HFFc6 (cell line): ENCODE results near the gene FHAD1. TPM values are rescaled to one million over a fixed set of nuclear protein-coding genes. Genes with fewer than 3 reads are reported as not detected.

Source experiments
- DNase-seq: peaks from one replicate; pipeline ENCODE4 v3.0.0-alpha.2; 2018
- H3K27ac Mint-ChIP-seq: 2 replicates; pipeline ENCODE4 v1.8.0; 2020; ENCODE audit warnings: mild to moderate bottlenecking, mixed read lengths
- H3K27me3 Mint-ChIP-seq: 2 replicates; pipeline ENCODE4 v1.8.0; 2021; ENCODE audit warnings: mild to moderate bottlenecking, moderate library complexity, mixed read lengths; ENCODE audit not compliant: insufficient read depth
- H3K36me3 Mint-ChIP-seq: 2 replicates; pipeline ENCODE4 v1.8.0; 2021; ENCODE audit warnings: low read depth, mixed read lengths
- H3K4me1 Mint-ChIP-seq: 2 replicates; pipeline ENCODE4 v1.8.0; 2020; ENCODE audit warnings: low read depth, mixed read lengths
- H3K4me3 Mint-ChIP-seq: 2 replicates; pipeline ENCODE4 v1.8.0; 2020; ENCODE audit warnings: mild to moderate bottlenecking, moderate library complexity, mixed read lengths
- H3K9me3 Mint-ChIP-seq: 2 replicates; pipeline ENCODE4 v1.8.0; 2020; ENCODE audit warnings: mild to moderate bottlenecking, mixed read lengths
- CTCF ChIP-seq: fragments of 200-600 bp; sonication (generic); IDR thresholded peaks from 2 replicates; pipeline ENCODE4 v1.5.0; 2021; ENCODE audit warnings: antibody characterized with exemption, mild to moderate bottlenecking
- total RNA-seq, 6 experiments: library from RNA; stranded (reverse); fragmentation: NEBNext Ultra II Directional; extraction: Animal tissue kit (Norgen Biotek cat#: 25700); gene quantifications; 2 replicates in 1 of 6; 3 replicates in 5 of 6; pipeline ENCODE4 v1.2.3, GENCODE V29; 2021

The FHAD1 gene
- total RNA-seq, 6 experiments from 2014 or later: 0.16 to 0.25 TPM; not detected in 4

- Mint-ChIP-seq H3K36me3 (no peaks in the 10 kb centered on the region), H3K27ac (no peak overlapping the region), H3K4me1 (peaks cover 40% of the 10 kb centered on the region), H3K27me3 (peaks cover 5% of the 10 kb centered on the region), H3K4me3 (no peak overlapping the region; the same call in 1 of the 2 replicates), H3K9me3 (no peaks in the 10 kb centered on the region)
- no peak for TF ChIP-seq CTCF
- DNase-seq: no peak
Measured at GRCh38 chr1:15328351-15329103, 81.5 kb downstream of the FHAD1 start.

- no peak overlapping the region for H3K27ac Mint-ChIP-seq
- peak; percentile 39 for TF ChIP-seq CTCF
- DNase-seq: no peak
- H3K4me1 Mint-ChIP-seq: peaks cover 33% of the 10 kb centered on the region
- no peak overlapping the region; the same call in 1 of the 2 replicates for H3K4me3 Mint-ChIP-seq
- H3K9me3 Mint-ChIP-seq: no peaks in the 10 kb centered on the region
- H3K36me3 Mint-ChIP-seq: no peaks in the 10 kb centered on the region
- peaks cover 5% of the 10 kb centered on the region for H3K27me3 Mint-ChIP-seq
Measured at GRCh38 chr1:15329104-15329820, 82.2 kb downstream of the FHAD1 start.

- H3K9me3 Mint-ChIP-seq: no peaks in the 10 kb centered on the region
- peaks cover 30% of the 10 kb centered on the region for H3K4me1 Mint-ChIP-seq
- H3K27ac Mint-ChIP-seq: no peak overlapping the region
- peaks cover 5% of the 10 kb centered on the region; the same call in 1 of the 2 replicates for H3K27me3 Mint-ChIP-seq
- no peaks in the 10 kb centered on the region for H3K36me3 Mint-ChIP-seq
- DNase-seq: no peak
- H3K4me3 Mint-ChIP-seq: no peak overlapping the region
- no peak for TF ChIP-seq CTCF
Measured at GRCh38 chr1:15330028-15330427, 83.0 kb downstream of the FHAD1 start.

GRCh38 chr1:15331180-15331579 is 84.2 kb downstream of the FHAD1 start:
- DNase-seq: no peak
- no peak for TF ChIP-seq CTCF
- no peak overlapping the region for H3K27ac Mint-ChIP-seq
- no peak overlapping the region for H3K4me3 Mint-ChIP-seq
- H3K4me1 Mint-ChIP-seq: peaks cover 30% of the 10 kb centered on the region
- H3K27me3 Mint-ChIP-seq: peaks cover 9% of the 10 kb centered on the region; the same call in 1 of the 2 replicates
- H3K9me3 Mint-ChIP-seq: no peaks in the 10 kb centered on the region
- peaks cover 5% of the 10 kb centered on the region for H3K36me3 Mint-ChIP-seq

GRCh38 chr1:15331734-15332133 is 84.7 kb downstream of the FHAD1 start:
- H3K4me1 Mint-ChIP-seq: peaks cover 31% of the 10 kb centered on the region
- peaks cover 5% of the 10 kb centered on the region for H3K36me3 Mint-ChIP-seq
- no peak for DNase-seq
- H3K9me3 Mint-ChIP-seq: no peaks in the 10 kb centered on the region
- H3K27ac Mint-ChIP-seq: no peak overlapping the region
- H3K4me3 Mint-ChIP-seq: no peak overlapping the region
- peaks cover 9% of the 10 kb centered on the region; the same call in 1 of the 2 replicates for H3K27me3 Mint-ChIP-seq
- no peak for TF ChIP-seq CTCF
